SW 1271 (cell line): ENCODE data around the gene NCAPH2.
A peak's percentile ranks its signal among the peaks of the same experiment; 100 is the strongest.
"Not testable (repeated sequence)": the region's sequence is repeated elsewhere in the genome, so short reads cannot be mapped to it uniquely, and the experiment has no call there.

Experiments
- DNase-seq, 2 experiments: peaks; one replicate each; lab custom pipeline; 2025; lab: John Stamatoyannopoulos, UW

Gene NCAPH2

DNA sequence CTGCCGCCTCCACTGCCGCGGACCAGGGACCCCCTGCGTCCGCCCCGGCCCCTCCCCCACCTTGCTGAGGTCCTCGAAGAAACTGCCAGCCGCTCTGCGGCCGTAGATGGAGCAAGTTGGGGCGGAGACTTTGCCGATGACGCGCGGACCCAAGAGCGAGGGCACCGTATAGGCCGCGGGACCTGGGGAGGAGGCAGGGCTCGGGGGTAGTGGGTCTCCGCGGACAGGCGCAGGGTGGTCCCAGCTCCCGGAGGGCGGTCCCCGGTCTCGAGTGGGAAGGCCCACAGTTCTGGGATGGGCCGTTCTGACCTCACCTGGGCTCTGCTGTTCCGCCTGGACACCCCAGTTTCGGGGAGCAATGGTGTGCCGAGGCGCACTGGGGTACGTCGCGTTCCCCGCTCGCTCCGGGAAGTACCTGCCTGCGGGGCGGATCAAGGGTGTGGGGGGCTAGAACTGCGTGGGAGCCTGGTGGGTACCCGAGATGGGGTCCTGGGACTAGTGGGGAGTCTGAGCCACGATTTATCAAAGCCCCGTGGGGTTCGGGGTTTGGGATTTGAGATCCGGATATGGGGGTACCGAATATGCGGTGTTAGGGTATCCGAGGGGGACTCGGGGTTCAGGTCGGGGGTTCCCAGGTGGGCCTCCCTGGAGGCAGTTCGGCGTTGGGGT is 23.0 kb downstream of the NCAPH2 start:
- DNase-seq: peak; percentile 33 to 54

DNA sequence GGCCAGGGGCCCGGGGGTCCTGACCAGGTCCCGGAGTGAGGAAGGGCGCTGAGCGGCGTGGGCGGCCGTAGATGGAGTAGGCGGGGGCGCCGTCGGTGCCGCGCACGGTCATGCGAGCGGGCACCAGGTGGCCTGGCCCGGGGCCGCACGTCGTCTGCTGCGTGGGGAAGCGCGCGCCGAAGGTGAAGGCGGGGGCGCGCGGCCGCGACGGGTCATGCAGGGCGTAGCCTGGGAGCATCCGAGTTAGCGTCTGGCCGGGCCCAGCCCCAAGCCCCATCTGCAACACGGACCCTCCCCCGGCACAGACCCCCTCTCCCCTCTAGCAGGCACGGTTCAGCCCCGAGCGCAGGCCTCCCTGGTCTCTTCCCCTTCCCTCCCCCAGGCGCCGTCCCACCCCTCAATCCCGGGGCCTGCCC is 23.5 kb downstream of the NCAPH2 start:
- peak in 1 of 2 experiments; percentile 8 for DNase-seq

DNA sequence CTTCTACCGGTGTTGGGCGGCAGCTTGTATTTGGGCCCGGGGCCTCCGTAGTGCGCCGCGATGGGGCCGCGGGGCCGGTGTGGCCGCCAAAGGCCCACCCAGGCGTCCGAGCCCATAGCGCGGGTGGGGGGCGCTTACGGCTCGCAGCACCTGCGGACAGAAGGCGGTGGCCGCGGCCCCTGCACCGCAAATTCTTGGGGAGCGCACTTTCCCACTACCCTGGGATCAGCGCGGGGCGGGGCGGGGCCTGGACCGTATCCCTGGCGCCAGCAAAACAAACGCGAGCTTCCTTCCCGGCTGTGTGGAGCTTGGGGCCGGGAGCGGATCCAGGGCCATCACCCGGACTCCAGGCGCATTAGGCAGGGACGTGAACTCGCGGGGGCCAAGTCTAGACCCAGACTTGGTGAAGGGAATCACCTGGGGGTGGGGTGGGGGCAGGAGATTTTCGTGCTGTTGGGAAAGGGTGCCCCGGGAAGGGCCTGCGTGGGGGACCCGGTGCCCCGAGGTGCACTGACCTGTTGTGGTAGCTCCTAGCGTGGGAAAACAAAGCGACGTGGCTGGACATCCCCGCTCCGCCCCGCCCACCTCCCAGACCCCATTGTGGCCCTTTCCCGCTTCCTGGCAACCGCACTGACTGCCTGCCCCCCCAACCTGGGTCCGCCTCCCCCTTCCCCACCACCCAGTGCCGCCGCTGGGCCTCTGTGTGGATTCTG is 24.1 kb downstream of the NCAPH2 start:
- DNase-seq: peak in 1 of 2 experiments; percentile 34

DNA sequence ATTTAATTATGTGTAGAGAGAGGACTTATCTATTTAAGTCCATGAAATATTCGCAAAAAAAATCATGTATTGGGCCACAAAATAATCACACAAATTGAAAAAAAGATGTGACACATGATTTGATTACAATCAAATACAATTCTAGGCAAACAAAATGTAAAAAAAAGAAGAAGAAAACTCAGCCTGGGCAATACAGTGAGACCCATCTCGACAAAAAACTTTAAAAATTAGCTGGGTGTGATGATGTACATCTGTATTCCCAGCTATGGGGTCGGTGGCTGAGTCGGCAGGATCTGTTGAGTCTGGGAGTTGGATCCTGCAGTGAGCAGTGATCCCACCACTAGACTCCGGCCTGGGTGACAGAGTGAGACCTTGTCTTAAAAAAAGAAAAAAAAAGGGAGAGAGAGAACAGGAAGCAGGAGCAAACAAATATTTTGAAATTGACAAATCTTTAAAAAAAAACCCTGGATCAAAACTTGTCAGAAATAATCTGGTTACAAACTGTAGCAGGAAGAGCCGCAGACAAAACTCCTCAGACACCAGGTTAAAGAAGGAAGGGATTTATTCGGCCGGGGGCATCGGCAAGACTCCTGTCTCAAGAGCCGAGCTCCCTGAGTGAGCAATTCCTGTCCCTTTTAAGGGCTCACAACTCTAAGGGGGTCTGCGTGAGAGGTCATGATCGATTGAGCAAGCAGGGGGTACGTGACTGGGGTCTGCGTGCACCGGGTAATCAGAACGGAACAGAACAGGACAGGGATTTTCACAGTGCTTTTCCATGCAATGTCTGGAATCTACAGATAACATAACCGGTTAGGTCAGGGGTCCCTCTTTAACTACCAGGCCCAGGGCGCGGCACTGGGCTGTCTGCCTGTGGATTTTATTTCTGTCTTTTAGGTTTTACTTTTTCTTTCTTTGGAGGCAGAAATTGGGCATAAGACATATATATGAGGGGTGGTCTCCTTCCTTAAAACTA is 25.1 kb downstream of the NCAPH2 start:
- DNase-seq: no peak

DNA sequence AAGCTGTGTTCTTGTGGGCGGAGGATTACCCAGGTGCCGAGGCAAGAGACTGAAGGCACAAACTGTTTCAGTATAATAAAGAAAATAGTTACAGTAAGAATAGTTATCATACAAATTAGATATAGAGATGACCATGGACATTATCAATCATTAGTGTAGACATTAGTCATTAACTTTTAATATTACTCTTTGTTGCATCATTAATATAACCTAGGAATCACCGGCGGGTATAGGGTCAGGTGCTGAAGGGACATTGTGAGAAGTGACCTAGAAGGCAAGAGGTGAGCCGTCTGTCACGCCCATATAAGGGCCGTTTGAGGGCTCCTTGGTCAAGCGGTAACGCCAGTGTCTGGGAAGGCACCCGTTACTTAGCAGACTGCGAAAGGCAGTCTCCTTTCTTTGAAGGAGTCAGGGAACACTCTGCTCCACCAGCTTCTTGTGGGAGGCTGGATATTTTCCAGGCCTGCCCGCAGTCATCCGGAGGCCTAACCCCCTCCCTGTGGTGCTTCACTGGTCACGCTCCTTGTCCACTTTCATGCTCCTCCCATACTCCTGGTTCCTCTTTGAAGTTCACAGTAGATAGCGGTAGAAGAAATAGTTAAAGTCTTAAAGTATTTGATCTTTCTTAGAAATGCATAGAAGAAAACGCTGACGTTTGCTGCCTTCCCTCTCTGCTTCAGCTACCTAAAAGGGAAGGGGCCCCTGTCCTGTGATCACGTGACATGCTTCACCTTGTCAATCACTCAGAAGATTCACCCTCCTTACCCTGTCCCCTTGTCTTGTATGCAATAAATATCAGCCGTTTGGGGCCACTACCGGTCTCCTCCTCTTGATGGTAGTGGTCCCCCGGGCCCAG is 26.1 kb downstream of the NCAPH2 start:
- DNase-seq: not testable (repeated sequence)

DNA sequence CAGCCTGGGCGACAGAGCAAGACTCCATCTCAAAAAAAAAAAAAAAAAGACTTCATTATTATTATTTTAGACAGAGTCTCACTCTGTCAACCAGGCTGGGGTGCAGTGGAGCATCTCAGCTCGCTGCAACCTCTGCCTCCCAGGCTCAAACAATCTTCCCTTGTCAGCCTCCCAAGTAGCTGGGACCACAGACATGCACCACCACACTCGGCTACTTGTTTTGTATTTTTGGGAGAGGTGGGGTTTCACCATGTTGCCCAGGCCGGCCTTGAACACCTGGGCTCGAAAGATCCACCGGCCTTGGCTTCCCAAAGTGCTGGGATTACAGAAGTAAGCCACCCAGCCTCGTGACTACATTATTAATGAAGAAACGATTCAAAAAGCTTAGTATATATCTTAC is 27.1 kb downstream of the NCAPH2 start:
- no peak for DNase-seq

DNA sequence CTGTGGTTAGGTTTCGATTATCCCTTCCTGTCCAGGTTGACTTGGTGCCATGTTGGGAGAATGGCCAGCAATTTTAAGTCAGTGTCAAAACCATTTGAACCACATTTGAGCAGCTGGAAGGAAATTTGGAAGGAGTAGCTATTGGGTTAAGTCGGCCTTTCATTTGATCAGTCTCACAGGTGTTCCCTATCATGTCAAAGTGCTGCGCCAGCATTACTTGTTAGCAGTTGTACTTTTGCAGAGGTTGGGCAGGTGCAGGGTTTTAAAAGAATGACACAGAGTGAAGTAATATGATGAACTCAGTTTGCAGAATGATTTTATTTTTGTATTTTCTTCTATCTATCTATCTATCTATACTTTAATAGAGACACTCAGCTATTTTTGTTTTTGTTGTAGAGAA is 28.2 kb downstream of the NCAPH2 start:
- no peak for DNase-seq

DNA sequence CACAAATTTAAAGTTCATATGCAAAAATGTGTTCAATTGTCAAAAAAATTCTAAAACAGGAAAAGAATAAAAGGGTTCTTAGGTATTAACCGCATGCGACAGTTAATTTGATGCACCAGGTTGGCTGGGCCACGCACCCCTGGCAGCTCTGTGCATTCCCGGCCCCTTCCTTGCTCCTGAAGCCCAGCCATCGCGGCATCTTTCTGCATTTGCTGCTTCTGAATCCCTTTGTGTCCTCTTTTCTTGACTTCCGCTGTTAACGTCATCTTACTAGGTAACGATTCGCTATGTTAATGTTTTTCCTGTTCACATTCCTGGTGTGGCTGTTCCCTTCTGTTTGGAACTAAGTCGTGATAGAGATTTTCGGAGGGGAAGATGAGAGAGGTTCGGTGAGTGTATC is 29.7 kb downstream of the NCAPH2 start:
- DNase-seq: no peak

DNA sequence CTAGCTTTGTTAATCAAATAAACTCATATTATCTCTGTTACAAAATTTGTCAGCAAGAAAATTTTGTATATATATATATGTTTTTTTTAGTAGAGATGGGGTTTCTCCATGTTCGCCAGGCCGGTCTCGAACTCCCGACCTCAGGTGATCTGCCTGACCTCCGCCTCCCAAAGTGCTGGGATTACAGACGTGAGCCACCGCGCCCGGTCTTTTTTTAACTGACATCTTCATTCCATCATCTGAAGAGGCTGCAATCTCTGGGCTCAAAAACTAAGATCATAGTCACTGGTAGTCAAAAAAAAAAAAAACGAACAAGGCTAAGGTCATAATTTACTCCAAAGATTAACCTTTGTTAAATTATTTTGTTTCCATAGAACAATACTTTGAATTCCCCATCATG is 32.4 kb downstream of the NCAPH2 start:
- DNase-seq: no peak

DNA sequence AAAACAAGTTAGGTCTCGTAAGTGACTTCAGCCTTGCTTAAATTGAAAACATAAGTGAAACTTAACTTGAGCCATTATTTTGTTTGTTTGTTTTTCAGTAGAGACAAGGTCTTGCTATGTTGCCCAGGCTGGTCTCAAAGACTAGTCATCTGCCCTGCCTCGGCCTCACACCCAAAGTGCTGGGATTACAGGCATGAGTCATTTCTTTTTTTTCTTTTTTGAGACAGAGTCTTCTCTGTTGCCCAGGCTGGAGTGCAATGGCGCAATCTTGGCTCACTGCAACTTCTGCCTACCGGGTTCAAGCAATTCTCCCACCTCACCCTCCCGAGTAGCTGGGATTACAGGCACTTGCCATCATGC is 33.6 kb downstream of the NCAPH2 start:
- DNase-seq: peak in 1 of 2 experiments; percentile 45

DNA sequence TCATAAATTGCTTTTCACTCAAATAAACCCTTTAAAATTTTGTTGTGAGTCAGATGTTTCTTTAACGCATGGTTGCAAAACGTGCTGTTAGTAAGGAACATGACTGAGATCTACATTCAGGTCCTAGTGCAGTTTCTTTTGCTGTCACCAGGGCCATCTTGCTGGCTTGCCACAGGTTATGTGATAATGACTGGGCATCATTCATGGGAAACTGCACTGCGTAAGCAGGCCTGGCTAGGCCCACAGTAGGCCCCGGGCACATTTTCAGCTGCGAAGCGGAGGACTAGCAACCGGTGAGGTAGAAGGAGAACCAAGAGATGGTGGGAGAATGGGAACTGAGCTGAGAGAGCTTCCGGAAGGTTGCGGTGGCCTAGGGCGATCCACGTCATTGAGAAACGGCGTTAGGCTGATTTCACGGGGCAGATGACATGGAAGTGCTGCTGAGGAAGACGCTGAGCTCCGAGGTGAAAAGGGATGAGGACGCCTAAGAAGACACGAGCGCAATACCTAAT is 34.4 kb downstream of the NCAPH2 start:
- DNase-seq: no peak

DNA sequence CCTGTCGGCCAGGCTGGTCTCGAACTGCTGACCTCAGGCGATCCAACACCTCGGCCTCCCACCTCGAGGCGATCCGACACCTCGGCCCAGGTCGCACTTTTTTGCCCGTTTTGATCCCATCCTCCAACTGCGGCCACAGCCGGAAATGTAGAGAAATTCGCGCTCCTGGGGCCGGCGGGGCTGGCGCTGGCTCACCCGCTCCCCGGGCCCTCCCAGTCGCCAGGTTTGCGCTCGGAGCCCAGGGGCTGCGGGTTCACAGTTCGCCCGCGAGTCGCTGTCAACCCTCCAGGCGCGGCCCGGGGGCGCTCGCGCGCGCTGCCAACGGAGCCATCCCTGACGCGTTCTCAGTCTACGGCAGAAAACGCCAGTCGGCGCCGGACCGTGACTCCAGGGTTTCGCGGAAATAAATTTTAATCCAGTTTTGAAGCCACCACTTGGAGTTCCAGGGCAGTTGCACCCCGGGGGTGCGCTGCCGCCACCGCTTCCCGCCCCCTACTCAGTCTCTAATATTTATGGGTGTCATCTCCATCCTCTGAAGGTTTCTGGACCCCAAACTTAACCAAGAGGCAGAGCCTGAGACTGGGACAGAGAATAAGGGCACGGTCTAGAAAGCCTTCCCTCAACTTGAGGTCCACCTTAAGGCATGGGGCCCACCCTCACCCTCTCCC is 36.2 kb downstream of the NCAPH2 start:
- no peak for DNase-seq

DNA sequence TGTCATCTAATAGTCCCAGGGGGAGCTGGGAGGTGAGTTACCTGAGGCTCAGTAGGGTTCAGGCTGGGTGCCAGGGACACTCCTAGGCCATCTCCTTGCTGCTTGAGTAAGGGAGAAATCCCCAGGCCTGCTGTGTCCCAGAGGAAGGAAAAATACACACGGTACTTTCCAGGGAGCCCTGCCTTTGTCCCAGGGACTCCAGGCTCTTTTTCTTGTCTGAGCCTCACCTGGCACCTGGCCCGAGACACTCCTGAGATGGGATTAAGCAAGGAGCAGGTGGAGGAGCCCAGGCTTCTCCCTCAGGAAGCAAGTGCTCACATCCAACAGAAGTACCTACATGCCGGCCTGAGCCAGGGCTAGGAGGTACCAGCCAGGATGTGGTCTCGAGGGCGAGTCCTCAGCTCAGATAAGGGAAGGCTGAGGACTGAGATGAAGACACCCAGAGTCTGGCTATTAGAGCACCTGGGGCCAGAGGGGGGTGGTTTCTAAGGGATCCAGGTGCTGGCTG is 36.8 kb downstream of the NCAPH2 start:
- DNase-seq: no peak

DNA sequence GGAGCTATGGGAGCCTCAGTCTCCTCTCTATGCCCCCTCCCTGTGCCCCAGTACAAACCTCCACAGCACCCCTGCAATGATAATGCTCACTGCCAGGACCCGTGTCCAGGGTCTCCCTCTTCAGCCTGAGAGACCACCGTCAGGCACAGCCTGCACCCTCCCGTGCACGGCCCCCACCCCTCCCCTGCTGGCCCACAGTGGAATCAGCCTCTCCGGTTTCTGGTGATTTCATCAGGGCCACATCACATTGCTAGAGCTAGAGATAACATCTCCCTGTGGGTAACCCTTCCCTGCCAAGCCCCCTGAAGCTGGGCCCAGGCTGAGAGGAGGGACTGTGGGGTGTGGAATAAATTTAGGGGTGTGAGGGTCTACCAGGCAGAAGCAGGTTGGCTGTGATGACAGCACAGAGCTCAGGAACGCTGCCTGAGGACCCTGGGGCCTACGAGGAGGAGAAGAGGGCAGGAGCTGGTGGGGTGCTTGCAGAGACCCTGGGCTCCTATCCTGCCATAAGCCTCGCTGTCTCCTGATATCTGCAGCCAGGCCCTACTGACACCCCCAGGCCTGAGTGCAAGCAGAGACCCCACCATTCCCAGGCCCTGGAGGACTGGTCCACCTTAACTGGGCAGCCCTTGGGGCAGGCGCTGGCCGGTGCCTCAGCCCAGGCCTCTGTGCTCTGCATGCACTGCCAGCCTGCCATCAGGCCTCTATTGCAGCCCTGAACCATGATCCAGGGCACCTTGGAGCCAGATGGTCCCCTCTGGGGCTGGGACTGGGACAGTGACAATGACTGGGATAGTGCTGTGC is 37.7 kb downstream of the NCAPH2 start, which contains the start of gene KLHDC7B:
Gene KLHDC7B, plus strand, starts transcription at position 378 of the 804 bp plus-strand sequence. Its CDS starts 345 bp downstream, at position 723.
- no peak for DNase-seq

DNA sequence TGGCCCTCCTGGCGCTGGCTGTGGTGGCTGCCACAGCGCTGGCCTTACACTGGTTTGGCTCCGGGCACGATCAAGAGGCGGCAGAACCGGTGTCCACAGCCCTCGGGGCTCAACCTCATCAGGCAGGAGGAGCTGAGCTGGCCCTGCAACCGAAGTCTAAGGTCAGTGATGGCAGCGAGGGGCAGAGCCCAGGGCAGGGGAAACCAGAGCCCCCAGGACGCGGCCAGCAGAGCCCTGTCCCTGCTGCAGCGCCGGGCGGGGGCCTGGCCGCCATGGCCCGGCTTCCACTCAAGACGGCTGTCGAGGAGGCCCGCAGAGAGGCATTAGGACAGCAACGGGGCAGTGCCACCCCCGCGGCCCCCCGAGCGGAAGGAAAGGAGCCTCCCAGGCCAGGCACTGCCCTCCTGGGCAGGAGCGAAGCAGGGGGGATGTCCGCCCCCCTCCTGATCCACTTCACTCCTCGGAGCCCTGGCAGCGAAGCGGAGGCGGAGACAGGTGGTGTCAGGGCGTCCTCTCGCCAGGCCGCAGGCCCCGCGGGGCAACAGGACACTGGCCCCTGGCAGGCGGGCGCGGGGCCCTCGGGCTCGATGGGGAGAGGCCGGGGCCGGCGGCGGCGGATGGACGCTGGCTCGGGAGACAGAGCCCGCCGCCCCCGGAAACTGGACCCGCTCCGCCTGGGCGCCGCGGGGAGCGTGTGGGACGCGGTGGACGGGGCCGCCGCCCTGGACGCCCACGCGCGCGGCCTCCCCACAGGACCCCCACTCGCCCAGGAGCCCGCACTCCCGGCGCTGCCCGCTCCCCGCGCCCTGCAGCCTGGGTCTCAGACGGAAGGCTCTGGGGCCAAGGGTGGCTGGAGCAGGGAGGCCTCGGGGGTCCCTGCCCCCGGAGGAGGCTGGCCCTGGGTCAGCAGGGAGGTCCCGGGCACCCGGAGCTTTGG is 38.6 kb downstream of the NCAPH2 start:
- DNase-seq: no peak

DNA sequence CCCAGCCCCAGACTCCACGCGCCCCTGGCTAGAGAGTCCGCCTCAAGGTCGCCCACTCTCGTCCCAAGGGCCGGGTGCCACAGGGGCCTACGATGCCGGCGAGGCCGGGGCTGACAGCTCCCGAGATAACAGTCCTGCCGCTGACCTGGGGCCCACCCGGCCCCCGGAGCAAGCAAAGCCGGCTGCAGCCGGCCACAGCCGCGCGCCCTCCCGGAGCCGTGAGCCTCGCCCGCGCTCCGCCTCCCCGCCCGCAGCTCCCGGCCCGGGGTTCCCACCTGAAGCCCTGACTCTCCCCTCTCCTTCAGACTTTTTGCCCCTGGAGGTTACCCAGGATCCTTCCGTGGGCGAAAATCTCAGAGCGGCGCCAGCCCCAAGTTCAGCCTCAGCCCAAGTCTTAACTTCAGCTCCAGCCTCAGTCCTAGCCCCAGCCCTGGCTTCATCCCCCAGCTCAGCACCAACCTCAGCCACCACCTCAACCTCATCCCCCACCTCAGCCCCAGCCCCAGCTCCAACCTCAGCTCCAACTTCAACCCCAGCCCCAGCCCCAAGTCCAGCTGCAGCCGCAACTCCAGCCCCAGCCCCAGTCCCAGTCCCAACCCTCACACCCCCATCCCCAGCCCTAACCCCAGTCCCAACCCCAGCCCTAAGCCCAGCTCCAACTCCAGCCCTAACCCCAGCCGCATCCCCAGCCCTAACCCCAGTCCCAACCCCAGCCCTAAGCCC is 39.4 kb downstream of the NCAPH2 start:
- no peak for DNase-seq

DNA sequence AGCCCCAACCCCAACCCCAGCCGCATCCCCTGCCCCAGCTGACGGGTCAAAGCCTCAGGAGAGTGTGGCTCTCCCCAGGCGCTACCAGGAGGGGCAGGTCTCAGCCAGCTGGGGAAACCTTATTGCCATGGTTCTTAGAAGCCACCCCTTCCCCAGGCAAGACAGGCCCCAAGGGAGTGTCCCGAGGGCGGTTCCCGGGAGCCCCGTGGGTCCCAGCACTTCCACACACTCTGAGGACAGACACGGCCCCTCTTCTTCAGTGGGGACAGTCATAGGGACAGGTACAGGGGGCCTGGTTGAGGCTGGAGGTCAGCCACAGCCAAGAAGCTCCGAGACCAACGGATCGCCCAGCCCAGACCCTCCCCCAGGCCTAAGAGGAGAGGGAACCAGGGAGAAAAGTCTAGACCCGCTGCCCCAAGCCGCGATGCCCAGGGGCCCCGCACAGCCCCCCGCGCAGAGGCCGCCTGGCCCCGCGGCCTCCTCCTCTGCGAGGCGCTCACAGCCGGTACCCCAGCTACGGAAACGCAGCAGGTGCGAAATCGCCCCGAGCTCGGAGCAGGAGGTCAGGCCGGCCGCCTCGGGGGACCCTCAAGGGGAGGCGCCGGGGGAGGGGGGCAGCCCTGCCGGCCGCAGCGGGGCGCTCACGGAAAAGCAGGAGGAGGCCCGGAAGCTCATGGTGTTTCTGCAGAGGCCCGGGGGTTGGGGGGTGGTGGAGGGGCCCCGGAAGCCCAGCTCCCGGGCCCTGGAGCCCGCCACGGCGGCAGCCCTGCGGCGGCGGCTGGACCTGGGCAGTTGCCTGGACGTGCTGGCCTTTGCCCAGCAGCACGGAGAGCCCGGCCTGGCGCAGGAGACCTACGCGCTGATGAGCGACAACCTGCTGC is 40.3 kb downstream of the NCAPH2 start:
- DNase-seq: no peak
